SK-N-SH treated with all-trans-retinoic acid at 6 μM for 48 hours (cell line): ENCODE results near the gene SEMA3F.

ENCODE experiments used
- ATAC-seq: fragments of 200-7000 bp; cut with Tn5 transposase; 3 replicates; pipeline ENCODE4 v1.9.1; 2020; ENCODE audit warnings: mild to moderate bottlenecking, moderate library complexity
- ARNTL ChIP-seq: fragments of 450-650 bp; formaldehyde crosslinking; IDR thresholded peaks from 2 replicates; pipeline ENCODE4 v1.5.0; 2020; ENCODE audit warnings: low read depth, mild to moderate bottlenecking, moderate library complexity, borderline replicate concordance
- BACH2 ChIP-seq: fragments of 250-450 bp; sonication (Bioruptor Pico); IDR thresholded peaks from 2 replicates; pipeline ENCODE4 v1.9.0; 2021; ENCODE audit warnings: mild to moderate bottlenecking, borderline replicate concordance
- CSDC2 ChIP-seq: fragments of 250-450 bp; sonication (Bioruptor Pico); IDR thresholded peaks from 2 replicates; pipeline ENCODE4 v1.5.0; 2020; ENCODE audit warnings: mild to moderate bottlenecking, moderate library complexity
- ESRRG ChIP-seq: fragments of 250-450 bp; sonication (Bioruptor Pico); IDR thresholded peaks from 2 replicates; pipeline ENCODE4 v1.6.1; 2021; ENCODE audit warnings: mild to moderate bottlenecking
- GLIS3 ChIP-seq: fragments of 250-450 bp; sonication (Bioruptor Pico); IDR thresholded peaks from 2 replicates; pipeline ENCODE4 v1.5.0; 2020; ENCODE audit warnings: mild to moderate bottlenecking, moderate library complexity
- ISL1 ChIP-seq: fragments of 250-450 bp; sonication (Bioruptor Pico); IDR thresholded peaks from 2 replicates; pipeline ENCODE4 v2.1.2; 2022; ENCODE audit warnings: mild to moderate bottlenecking, moderate library complexity
- OSR1 ChIP-seq: fragments of 250-450 bp; sonication (Bioruptor Pico); IDR thresholded peaks from 2 replicates; pipeline ENCODE4 v1.8.0; 2022; ENCODE audit warnings: moderate library complexity, mild to moderate bottlenecking, inconsistent platforms
- POU6F1 ChIP-seq: fragments of 250-450 bp; sonication (Bioruptor Pico); IDR thresholded peaks from 2 replicates; pipeline ENCODE4 v1.8.0; 2021; ENCODE audit warnings: low read depth, mild to moderate bottlenecking, moderate library complexity, borderline replicate concordance
- PPARA ChIP-seq: fragments of 250-450 bp; sonication (Bioruptor Pico); IDR thresholded peaks from 2 replicates; pipeline ENCODE4 v1.5.0; 2020; ENCODE audit warnings: mild to moderate bottlenecking, borderline replicate concordance
- SNAI2 ChIP-seq: fragments of 250-450 bp; sonication (Bioruptor Pico); IDR thresholded peaks from 2 replicates; pipeline ENCODE4 v1.5.0; 2020; ENCODE audit warnings: mild to moderate bottlenecking, moderate library complexity
- TCF4 ChIP-seq: fragments of 250-450 bp; sonication (Bioruptor Pico); IDR thresholded peaks from 2 replicates; pipeline ENCODE4 v1.8.0; 2021; ENCODE audit warnings: mild to moderate bottlenecking, moderate library complexity, borderline replicate concordance
- TOX ChIP-seq: fragments of 250-450 bp; sonication (Bioruptor Pico); IDR thresholded peaks from 2 replicates; pipeline ENCODE4 v1.8.0; 2021; ENCODE audit warnings: mild to moderate bottlenecking, moderate library complexity, borderline replicate concordance
- ZFP30 ChIP-seq: fragments of 450-650 bp; formaldehyde crosslinking; IDR thresholded peaks from 2 replicates; pipeline ENCODE4 v1.5.0; 2022; ENCODE audit warnings: mild to moderate bottlenecking, moderate library complexity
- ZNF565 ChIP-seq: fragments of 450-650 bp; formaldehyde crosslinking; conservative IDR thresholded peaks from 2 replicates; pipeline ENCODE4 v1.5.0; 2020; ENCODE audit warnings: low read depth, mild to moderate bottlenecking, moderate library complexity
- ZNF70 ChIP-seq: fragments of 450-650 bp; formaldehyde crosslinking; IDR thresholded peaks from 2 replicates; pipeline ENCODE4 v1.5.0; 2020; ENCODE audit warnings: mild to moderate bottlenecking, moderate library complexity
- ZNF8 ChIP-seq: fragments of 450-650 bp; formaldehyde crosslinking; IDR thresholded peaks from 2 replicates; pipeline ENCODE4 v1.5.0; 2020; ENCODE audit warnings: mild to moderate bottlenecking, moderate library complexity
- TF ChIP-seq, protein P1 (sequence below): fragments of 250-450 bp; sonication (Bioruptor Pico); IDR thresholded peaks from 2 replicates; pipeline ENCODE4 v1.8.0; 2020; ENCODE audit warnings: mild to moderate bottlenecking, moderate library complexity, borderline replicate concordance
- TF ChIP-seq, protein P2 (sequence below): fragments of 250-450 bp; sonication (Bioruptor Pico); IDR thresholded peaks from 2 replicates; pipeline ENCODE4 v1.5.0; 2020; ENCODE audit warnings: mild to moderate bottlenecking, moderate library complexity
- TF ChIP-seq, protein P3 (sequence below): fragments of 250-450 bp; sonication (Bioruptor Pico); IDR thresholded peaks from 2 replicates; pipeline ENCODE4 v1.5.1; 2020; ENCODE audit warnings: low read depth, mild to moderate bottlenecking, moderate library complexity

The SEMA3F gene

GRCh38 chr3:50147447-50147846 lies 7.7 kb upstream of the SEMA3F start:
- no peak for TF ChIP-seq ESRRG (CRISPR knock-in tag)
- 0 out of 2 replicates have a peak, but pooled peaks have one; percentile 17 for TF ChIP-seq ZNF70 (CRISPR knock-in tag)
- ATAC-seq: peak; percentile 65

DNA sequence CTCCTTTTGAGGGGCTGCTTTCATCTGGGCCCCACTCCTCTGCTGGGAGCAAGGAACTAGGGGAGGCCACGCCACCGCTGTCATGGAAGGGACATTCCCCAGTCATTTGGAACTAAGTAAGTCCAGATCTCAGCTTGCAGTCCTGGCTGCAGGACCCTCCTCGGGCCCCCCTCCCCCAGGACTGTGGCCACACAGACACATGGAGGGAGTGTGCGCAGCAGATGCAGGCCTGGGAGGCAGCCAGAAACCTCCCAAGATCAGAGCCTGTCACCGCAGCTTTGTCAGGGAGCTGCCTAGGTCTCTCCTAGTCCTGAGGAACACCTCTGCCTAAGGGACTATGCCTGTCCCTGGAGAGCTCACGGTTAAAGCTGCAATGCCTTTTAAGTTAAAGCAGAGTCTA lies 7.3 kb upstream of the SEMA3F start:
- peak; percentile 80 for ATAC-seq
- TF ChIP-seq TOX (CRISPR knock-in tag) (no peak), ESRRG (CRISPR knock-in tag) (no peak), TCF4 (CRISPR knock-in tag) (peak; percentile 94)

GRCh38 chr3:50150404-50150750 lies 4.7 kb upstream of the SEMA3F start:
- no peak for ATAC-seq
- TF ChIP-seq GLIS3 (CRISPR knock-in tag) (no peak), ISL1 (CRISPR knock-in tag) (no peak), ESRRG (CRISPR knock-in tag) (no peak), ZFP30 (no peak), PPARA (CRISPR knock-in tag) (no peak), TCF4 (CRISPR knock-in tag) (no peak), OSR1 (no peak), ARNTL (no peak), CSDC2 (CRISPR knock-in tag) (no peak), POU6F1 (CRISPR knock-in tag) (no peak), ZNF565 (CRISPR knock-in tag) (no peak), BACH2 (no peak), ZNF8 (no peak), SNAI2 (CRISPR knock-in tag) (no peak)
- TF ChIP-seq, protein P1, sequence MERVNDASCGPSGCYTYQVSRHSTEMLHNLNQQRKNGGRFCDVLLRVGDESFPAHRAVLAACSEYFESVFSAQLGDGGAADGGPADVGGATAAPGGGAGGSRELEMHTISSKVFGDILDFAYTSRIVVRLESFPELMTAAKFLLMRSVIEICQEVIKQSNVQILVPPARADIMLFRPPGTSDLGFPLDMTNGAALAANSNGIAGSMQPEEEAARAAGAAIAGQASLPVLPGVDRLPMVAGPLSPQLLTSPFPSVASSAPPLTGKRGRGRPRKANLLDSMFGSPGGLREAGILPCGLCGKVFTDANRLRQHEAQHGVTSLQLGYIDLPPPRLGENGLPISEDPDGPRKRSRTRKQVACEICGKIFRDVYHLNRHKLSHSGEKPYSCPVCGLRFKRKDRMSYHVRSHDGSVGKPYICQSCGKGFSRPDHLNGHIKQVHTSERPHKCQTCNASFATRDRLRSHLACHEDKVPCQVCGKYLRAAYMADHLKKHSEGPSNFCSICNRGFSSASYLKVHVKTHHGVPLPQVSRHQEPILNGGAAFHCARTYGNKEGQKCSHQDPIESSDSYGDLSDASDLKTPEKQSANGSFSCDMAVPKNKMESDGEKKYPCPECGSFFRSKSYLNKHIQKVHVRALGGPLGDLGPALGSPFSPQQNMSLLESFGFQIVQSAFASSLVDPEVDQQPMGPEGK: no peak
- TF ChIP-seq, protein P2, sequence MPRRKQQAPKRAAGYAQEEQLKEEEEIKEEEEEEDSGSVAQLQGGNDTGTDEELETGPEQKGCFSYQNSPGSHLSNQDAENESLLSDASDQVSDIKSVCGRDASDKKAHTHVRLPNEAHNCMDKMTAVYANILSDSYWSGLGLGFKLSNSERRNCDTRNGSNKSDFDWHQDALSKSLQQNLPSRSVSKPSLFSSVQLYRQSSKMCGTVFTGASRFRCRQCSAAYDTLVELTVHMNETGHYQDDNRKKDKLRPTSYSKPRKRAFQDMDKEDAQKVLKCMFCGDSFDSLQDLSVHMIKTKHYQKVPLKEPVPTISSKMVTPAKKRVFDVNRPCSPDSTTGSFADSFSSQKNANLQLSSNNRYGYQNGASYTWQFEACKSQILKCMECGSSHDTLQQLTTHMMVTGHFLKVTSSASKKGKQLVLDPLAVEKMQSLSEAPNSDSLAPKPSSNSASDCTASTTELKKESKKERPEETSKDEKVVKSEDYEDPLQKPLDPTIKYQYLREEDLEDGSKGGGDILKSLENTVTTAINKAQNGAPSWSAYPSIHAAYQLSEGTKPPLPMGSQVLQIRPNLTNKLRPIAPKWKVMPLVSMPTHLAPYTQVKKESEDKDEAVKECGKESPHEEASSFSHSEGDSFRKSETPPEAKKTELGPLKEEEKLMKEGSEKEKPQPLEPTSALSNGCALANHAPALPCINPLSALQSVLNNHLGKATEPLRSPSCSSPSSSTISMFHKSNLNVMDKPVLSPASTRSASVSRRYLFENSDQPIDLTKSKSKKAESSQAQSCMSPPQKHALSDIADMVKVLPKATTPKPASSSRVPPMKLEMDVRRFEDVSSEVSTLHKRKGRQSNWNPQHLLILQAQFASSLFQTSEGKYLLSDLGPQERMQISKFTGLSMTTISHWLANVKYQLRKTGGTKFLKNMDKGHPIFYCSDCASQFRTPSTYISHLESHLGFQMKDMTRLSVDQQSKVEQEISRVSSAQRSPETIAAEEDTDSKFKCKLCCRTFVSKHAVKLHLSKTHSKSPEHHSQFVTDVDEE (CRISPR knock-in tag): no peak

- no peak for ATAC-seq
- TF ChIP-seq, protein P1: no peak
- TF ChIP-seq TCF4 (CRISPR knock-in tag) (no peak), ZNF8 (no peak), SNAI2 (CRISPR knock-in tag) (no peak), GLIS3 (CRISPR knock-in tag) (no peak), POU6F1 (CRISPR knock-in tag) (no peak), CSDC2 (CRISPR knock-in tag) (no peak)
- TF ChIP-seq, protein P3, sequence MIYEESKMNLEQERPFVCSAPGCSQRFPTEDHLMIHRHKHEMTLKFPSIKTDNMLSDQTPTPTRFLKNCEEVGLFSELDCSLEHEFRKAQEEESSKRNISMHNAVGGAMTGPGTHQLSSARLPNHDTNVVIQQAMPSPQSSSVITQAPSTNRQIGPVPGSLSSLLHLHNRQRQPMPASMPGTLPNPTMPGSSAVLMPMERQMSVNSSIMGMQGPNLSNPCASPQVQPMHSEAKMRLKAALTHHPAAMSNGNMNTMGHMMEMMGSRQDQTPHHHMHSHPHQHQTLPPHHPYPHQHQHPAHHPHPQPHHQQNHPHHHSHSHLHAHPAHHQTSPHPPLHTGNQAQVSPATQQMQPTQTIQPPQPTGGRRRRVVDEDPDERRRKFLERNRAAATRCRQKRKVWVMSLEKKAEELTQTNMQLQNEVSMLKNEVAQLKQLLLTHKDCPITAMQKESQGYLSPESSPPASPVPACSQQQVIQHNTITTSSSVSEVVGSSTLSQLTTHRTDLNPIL (CRISPR knock-in tag): no peak
These were observed 4.0 kb upstream of the SEMA3F start for GRCh38 chr3:50150863-50151686.
